ENCODE data around the gene MUC3A.

DNA sequence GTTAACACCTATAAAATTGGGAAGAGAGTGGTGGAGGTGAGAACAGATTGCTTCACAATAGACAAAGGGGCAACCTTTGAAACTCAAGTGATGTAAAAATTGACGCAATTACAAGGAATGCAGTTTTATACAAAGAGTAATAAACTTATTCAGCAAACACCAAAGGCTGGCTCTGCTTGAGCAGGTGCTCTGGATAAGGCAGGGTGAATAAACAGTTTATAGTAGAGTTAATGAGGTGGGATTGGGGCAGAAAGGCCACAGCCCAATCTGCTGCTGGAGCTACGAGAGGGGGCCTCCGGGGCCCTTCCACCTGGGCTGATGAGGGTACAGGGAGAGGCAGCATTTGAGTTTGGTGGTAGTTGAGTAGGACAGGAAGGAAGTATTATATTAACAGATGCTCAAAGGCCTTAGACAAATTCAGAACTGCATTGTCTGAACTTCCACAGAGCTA, 26.1 kb downstream of the MUC3A start:
- TF ChIP-seq, protein P1, sequence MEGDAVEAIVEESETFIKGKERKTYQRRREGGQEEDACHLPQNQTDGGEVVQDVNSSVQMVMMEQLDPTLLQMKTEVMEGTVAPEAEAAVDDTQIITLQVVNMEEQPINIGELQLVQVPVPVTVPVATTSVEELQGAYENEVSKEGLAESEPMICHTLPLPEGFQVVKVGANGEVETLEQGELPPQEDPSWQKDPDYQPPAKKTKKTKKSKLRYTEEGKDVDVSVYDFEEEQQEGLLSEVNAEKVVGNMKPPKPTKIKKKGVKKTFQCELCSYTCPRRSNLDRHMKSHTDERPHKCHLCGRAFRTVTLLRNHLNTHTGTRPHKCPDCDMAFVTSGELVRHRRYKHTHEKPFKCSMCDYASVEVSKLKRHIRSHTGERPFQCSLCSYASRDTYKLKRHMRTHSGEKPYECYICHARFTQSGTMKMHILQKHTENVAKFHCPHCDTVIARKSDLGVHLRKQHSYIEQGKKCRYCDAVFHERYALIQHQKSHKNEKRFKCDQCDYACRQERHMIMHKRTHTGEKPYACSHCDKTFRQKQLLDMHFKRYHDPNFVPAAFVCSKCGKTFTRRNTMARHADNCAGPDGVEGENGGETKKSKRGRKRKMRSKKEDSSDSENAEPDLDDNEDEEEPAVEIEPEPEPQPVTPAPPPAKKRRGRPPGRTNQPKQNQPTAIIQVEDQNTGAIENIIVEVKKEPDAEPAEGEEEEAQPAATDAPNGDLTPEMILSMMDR (IDR thresholded peaks at IDR 0.05) = no peak
- TF ChIP-seq POLR2AphosphoS5 (IDR thresholded peaks at IDR 0.05) = no peak
